GM11168 (cell line): ENCODE data around the gene TRPC1.
"Not testable (repeated sequence)": the region's sequence is repeated elsewhere in the genome, so short reads cannot be mapped to it uniquely, and the experiment has no call there.

Experiments used
- in situ Hi-C: fragments of 300-500 bp; cut with MboI; formaldehyde crosslinking; loops from one replicate; pipeline ENCODE4 v1.12.0; 2022; ENCODE audit warnings: low sequenced_read_pairs; ENCODE audit not compliant: unreplicated experiment

TRPC1 gene

GRCh38 chr3:142750531-142750930 is 26.7 kb downstream of the TRPC1 start:
- in situ Hi-C loops: not testable (repeated sequence)

- in situ Hi-C loops: not testable (repeated sequence)
Measured at GRCh38 chr3:142752605-142753004, 28.8 kb downstream of the TRPC1 start.

- in situ Hi-C loops: no loop called here
Measured at GRCh38 chr3:142754494-142754893, 30.7 kb downstream of the TRPC1 start.

- in situ Hi-C loops: no loop called here
Measured at GRCh38 chr3:142768338-142768737, 44.5 kb downstream of the TRPC1 start.

- in situ Hi-C loops: no loop called here
Measured at GRCh38 chr3:142777927-142778326, 54.1 kb downstream of the TRPC1 start.

- in situ Hi-C loops: no loop called here
Measured at GRCh38 chr3:142778541-142778940, 54.7 kb downstream of the TRPC1 start.

- in situ Hi-C loops: no loop called here
Measured at GRCh38 chr3:142779591-142779990, 55.8 kb downstream of the TRPC1 start.

- in situ Hi-C loops: no loop called here
Measured at GRCh38 chr3:142782616-142783015, 58.8 kb downstream of the TRPC1 start.

GRCh38 chr3:142784228-142784627 is 60.4 kb downstream of the TRPC1 start:
- in situ Hi-C loops: no loop called here

GRCh38 chr3:142785996-142786395 is 62.2 kb downstream of the TRPC1 start:
- in situ Hi-C loops: no loop called here

GRCh38 chr3:142787719-142788118 is 63.9 kb downstream of the TRPC1 start:
- in situ Hi-C loops: no loop called here

- in situ Hi-C loops: loop anchor here (10.0 kb wide), 1 partner anchor 830 kb away; no protein-coding TSS in a partner anchor
Measured at GRCh38 chr3:142794508-142794907, 70.7 kb downstream of the TRPC1 start.

GRCh38 chr3:142795332-142795731 is 71.5 kb downstream of the TRPC1 start:
- in situ Hi-C loops: loop anchor here (10.0 kb wide), 1 partner anchor 829 kb away; no protein-coding TSS in a partner anchor

GRCh38 chr3:142796823-142797222 is 73.0 kb downstream of the TRPC1 start:
- in situ Hi-C loops: loop anchor here (10.0 kb wide), 1 partner anchor 828 kb away; no protein-coding TSS in a partner anchor

GRCh38 chr3:142801746-142802145 is 77.9 kb downstream of the TRPC1 start:
- in situ Hi-C loops: no loop called here

GRCh38 chr3:142802891-142803290 is 79.1 kb downstream of the TRPC1 start:
- in situ Hi-C loops: no loop called here

- in situ Hi-C loops: no loop called here
Measured at GRCh38 chr3:142808103-142808917, 84.5 kb downstream of the TRPC1 start.

GRCh38 chr3:142809259-142809658 is 85.4 kb downstream of the TRPC1 start:
- in situ Hi-C loops: no loop called here

- in situ Hi-C loops: no loop called here
Measured at GRCh38 chr3:142815803-142816202, 92.0 kb downstream of the TRPC1 start.

- in situ Hi-C loops: no loop called here
Measured at GRCh38 chr3:142817356-142817755, 93.5 kb downstream of the TRPC1 start.

GRCh38 chr3:142817897-142818296 is 94.1 kb downstream of the TRPC1 start:
- in situ Hi-C loops: no loop called here

- in situ Hi-C loops: no loop called here
Measured at GRCh38 chr3:142818651-142819050, 94.8 kb downstream of the TRPC1 start.
